ENCODE measurements around the gene KSR2.

GRCh38 chr12:117749431-117749830, 219.4 kb downstream of the KSR2 start:
- TF ChIP-seq EZH2 (IDR thresholded peaks at IDR 0.05) (no peak), FOXP2 (optimal IDR thresholded peaks at IDR 0.05; ENCODE audit: control extremely low read depth, extremely low read length, insufficient read depth) (no peak), POLR2AphosphoS5 (IDR thresholded peaks at IDR 0.05; ENCODE audit: borderline replicate concordance, low read depth, low read length) (no peak)

Data from SK-N-MC (cell line).